Measurements from ENCODE around the gene KCNIP1. TPM values are rescaled to one million over a fixed set of nuclear protein-coding genes. Genes with fewer than 3 reads are reported as not detected.

Gene KCNIP1
- polyA plus RNA-seq, 1 donor from 2014 or later = 13.8 TPM

DNA sequence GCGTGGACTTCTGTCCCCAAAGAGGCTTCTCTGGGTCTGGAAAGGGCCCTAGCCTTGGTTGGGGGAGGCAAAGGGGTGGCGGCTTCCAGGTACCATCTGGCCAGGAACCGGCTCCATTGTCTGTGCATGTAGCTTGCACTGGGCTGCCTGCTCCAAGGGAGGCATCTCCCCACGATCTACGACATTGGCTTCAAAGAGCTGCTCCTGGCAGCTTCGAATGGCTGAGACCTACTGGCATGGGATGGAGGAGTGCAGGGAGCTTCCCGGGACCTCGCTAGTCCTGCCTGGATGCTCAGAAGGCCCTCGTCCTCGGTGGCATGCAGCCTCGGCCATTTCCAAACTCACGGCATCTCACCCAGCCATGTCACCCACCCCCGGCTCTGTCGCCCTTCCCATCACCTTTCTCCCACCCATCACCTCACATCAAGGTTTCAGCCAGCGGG lies 137.8 kb downstream of the KCNIP1 start:
- H3K4me2 ChIP-seq (ENCODE audit: low read length) = no peak overlapping the region
- H3K79me2 ChIP-seq (replicated peaks; ENCODE audit: insufficient read depth, low read length) = no peaks in the 10 kb centered on the region
- H3K27me3 ChIP-seq (ENCODE audit: insufficient read depth, low read depth, low read length) = no peaks in the 10 kb centered on the region
- H3K27ac ChIP-seq (ENCODE audit: low read length) = no peak overlapping the region
- no peak overlapping the region for H3K4me3 ChIP-seq (ENCODE audit: low read length)
- no peaks in the 10 kb centered on the region for H3K9me3 ChIP-seq (ENCODE audit: low read length)
- no peaks in the 10 kb centered on the region for H3F3A ChIP-seq (ENCODE audit: insufficient read depth, low read length, poor library complexity, severe bottlenecking)
- H3K9ac ChIP-seq (ENCODE audit: low read length) = no peak overlapping the region
- no peaks in the 10 kb centered on the region for H3K9me2 ChIP-seq (ENCODE audit: insufficient read depth, low read length)
- H2AFZ ChIP-seq (ENCODE audit: low read depth, low read length) = no peak overlapping the region
- H4K20me1 ChIP-seq (ENCODE audit: insufficient read depth) = no peaks in the 10 kb centered on the region
- TF ChIP-seq RAD21 (conservative IDR thresholded peaks at IDR 0.05) = no peak
- TF ChIP-seq POLR2AphosphoS5 (IDR thresholded peaks at IDR 0.05) = no peak
- TF ChIP-seq REST (IDR thresholded peaks at IDR 0.05; ENCODE audit: borderline replicate concordance) = no peak
- no peak for TF ChIP-seq EZH2 (IDR thresholded peaks at IDR 0.05; ENCODE audit: borderline replicate concordance, insufficient read depth, low read length, poor library complexity, severe bottlenecking)
- TF ChIP-seq TAF1 (IDR thresholded peaks at IDR 0.05; ENCODE audit: low read depth) = no peak
- TF ChIP-seq MXI1 (conservative IDR thresholded peaks at IDR 0.05; ENCODE audit: poor library complexity, severe bottlenecking) = no peak
- no peak for TF ChIP-seq SMC3 (conservative IDR thresholded peaks at IDR 0.05; ENCODE audit: poor library complexity)
- TF ChIP-seq EP300 (conservative IDR thresholded peaks at IDR 0.05; ENCODE audit: poor library complexity, severe bottlenecking) = no peak
- TF ChIP-seq CTCF (IDR thresholded peaks at IDR 0.05; ENCODE audit: poor library complexity, severe bottlenecking) = no peak
- no peaks in the 10 kb centered on the region for H3K36me3 ChIP-seq (ENCODE audit: insufficient read depth, low read length)

- no peak overlapping the region for H3K4me2 ChIP-seq (ENCODE audit: low read length)
- no peaks in the 10 kb centered on the region for H3F3A ChIP-seq (ENCODE audit: insufficient read depth, low read length, poor library complexity, severe bottlenecking)
- no peaks in the 10 kb centered on the region for H3K27me3 ChIP-seq (ENCODE audit: insufficient read depth, low read depth, low read length)
- no peak overlapping the region for H3K4me3 ChIP-seq (ENCODE audit: low read length)
- H3K27ac ChIP-seq (ENCODE audit: low read length) = no peak overlapping the region
- H3K9me3 ChIP-seq (ENCODE audit: low read length) = no peaks in the 10 kb centered on the region
- H3K9ac ChIP-seq (ENCODE audit: low read length) = no peak overlapping the region
- TF ChIP-seq RAD21 (conservative IDR thresholded peaks at IDR 0.05) (no peak), EP300 (conservative IDR thresholded peaks at IDR 0.05; ENCODE audit: poor library complexity, severe bottlenecking) (no peak), SMC3 (conservative IDR thresholded peaks at IDR 0.05; ENCODE audit: poor library complexity) (no peak), CTCF (IDR thresholded peaks at IDR 0.05; ENCODE audit: poor library complexity, severe bottlenecking) (no peak), POLR2AphosphoS5 (IDR thresholded peaks at IDR 0.05) (no peak), REST (IDR thresholded peaks at IDR 0.05; ENCODE audit: borderline replicate concordance) (no peak), TAF1 (IDR thresholded peaks at IDR 0.05; ENCODE audit: low read depth) (no peak), EZH2 (IDR thresholded peaks at IDR 0.05; ENCODE audit: borderline replicate concordance, insufficient read depth, low read length, poor library complexity, severe bottlenecking) (no peak), MXI1 (conservative IDR thresholded peaks at IDR 0.05; ENCODE audit: poor library complexity, severe bottlenecking) (no peak)
- H3K79me2 ChIP-seq (replicated peaks; ENCODE audit: insufficient read depth, low read length) = no peaks in the 10 kb centered on the region
- no peaks in the 10 kb centered on the region for H3K36me3 ChIP-seq (ENCODE audit: insufficient read depth, low read length)
- H3K9me2 ChIP-seq (ENCODE audit: insufficient read depth, low read length) = no peaks in the 10 kb centered on the region
- H4K20me1 ChIP-seq (ENCODE audit: insufficient read depth) = no peaks in the 10 kb centered on the region
- H2AFZ ChIP-seq (ENCODE audit: low read depth, low read length) = no peak overlapping the region
These were observed 138.4 kb downstream of the KCNIP1 start for GRCh38 chr5:170642066-170642735.
